K562 treated with DMSO at 1 percent for 24 hours (cell line): ENCODE results near the gene ADRA2A. TPM values are rescaled to one million over a fixed set of nuclear protein-coding genes. Genes with fewer than 3 reads are reported as not detected.

Source experiments
- total RNA-seq: library from RNA; unstranded; fragments of 300-600 nt; gene quantifications from 2 replicates; pipeline ENCODE4 v1.2.3, GENCODE V29; 2022; ENCODE audit warnings: low read depth; ENCODE audit not compliant: insufficient read depth

ADRA2A gene
- total RNA-seq = not detected in 2 replicates

DNA sequence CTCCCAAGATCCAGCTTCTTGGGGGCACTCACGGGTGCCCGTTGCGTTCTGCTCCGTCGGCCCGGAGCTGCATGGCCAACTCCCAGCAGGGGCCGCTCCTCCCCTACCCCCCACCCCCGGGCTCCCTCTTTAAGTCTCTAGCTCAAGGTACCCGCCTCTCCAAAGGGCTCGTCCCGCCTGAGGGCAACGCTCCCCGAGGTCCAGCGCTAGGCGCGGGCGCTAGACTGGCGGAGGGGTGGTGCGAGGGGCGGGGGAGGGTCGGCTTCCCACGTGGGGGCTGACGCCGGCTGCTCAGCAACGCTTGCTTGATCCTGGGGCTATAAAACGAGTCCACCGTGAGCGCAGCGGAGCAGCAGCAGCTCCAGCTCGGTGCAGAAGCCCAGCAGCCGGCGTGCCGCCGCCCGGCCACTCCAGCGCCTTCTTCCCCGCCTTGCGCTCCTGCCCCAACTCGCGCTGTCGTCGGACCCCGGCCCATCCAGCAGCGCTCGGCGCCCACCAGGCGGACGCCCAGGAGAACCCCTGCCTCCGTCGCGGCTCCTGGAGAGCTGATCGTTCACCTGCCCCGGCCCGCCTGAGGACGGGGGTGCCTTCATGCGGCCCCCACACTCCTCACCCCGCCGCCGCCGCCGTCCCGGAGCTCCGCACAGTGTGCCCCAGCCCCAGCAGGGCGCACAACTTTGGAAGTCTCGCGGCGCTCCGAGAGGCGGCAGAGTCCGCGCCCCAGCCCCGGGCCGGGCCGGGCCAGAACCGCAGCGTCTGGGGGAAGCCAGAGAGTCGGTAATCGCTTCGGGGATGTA lies at the start of gene ADRA2A:
Gene ADRA2A, plus strand, starts transcription at position 348 of the 797 bp plus-strand sequence. CDS start 968 bp downstream, outside the sequence.

Other genes with a start within 250 kb of the ADRA2A start
- gene PDCD4, start 205.1 kb upstream of the ADRA2A start, total RNA-seq = 38.7 and 39.8 TPM in 2 replicates
- gene BBIP1, start 157.8 kb upstream of the ADRA2A start, total RNA-seq = 11.0 and 11.2 TPM in 2 replicates
- 7.6 and 10.8 TPM in 2 replicates for gene SHOC2, start 157.4 kb upstream of the ADRA2A start, total RNA-seq